ENCODE results near the gene RSPO1. TPM values are rescaled to one million over a fixed set of nuclear protein-coding genes. Genes with fewer than 3 reads are reported as not detected.

RSPO1 gene
- total and polyA plus RNA-seq, 7 donors = 0.41 to 2.2 (median 0.82) TPM

DNA sequence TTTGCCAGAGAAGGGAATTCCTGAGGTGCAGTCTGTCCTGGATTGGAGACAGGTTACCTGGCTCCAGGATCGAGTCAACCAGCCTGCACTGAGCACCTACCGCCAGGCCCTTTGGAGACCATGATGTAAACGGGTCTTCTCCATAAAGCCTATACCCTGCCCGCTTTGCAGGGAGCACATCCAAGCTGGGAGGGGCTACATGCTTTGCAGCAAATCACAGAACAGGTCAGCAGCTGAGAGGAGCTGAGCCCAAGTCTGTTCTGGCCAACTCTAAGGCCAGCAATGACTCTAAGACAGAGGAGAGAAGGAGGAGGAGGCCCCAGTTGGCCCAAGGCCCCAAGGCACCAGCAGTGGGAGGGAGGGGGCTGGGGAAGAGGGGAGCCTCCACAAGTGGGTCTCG lies 15.5 kb upstream of the RSPO1 start:
- Histone ChIP-seq H3K36me3 (no peaks in the 10 kb centered on the region), H3K9me3 (no peaks in the 10 kb centered on the region), H3K4me3 (no peak overlapping the region), H3K27me3 (peaks cover 0 to 3% (median 0%) of the 10 kb centered on the region in 3 donors), H3K27ac (no peak overlapping the region), H3K4me1 (no peaks in the 10 kb centered on the region)
- DNase-seq = no peak
- intact Hi-C loops (cut with DNase I) = no loop called here
- TF ChIP-seq, protein P1, sequence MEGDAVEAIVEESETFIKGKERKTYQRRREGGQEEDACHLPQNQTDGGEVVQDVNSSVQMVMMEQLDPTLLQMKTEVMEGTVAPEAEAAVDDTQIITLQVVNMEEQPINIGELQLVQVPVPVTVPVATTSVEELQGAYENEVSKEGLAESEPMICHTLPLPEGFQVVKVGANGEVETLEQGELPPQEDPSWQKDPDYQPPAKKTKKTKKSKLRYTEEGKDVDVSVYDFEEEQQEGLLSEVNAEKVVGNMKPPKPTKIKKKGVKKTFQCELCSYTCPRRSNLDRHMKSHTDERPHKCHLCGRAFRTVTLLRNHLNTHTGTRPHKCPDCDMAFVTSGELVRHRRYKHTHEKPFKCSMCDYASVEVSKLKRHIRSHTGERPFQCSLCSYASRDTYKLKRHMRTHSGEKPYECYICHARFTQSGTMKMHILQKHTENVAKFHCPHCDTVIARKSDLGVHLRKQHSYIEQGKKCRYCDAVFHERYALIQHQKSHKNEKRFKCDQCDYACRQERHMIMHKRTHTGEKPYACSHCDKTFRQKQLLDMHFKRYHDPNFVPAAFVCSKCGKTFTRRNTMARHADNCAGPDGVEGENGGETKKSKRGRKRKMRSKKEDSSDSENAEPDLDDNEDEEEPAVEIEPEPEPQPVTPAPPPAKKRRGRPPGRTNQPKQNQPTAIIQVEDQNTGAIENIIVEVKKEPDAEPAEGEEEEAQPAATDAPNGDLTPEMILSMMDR (IDR thresholded peaks at IDR 0.05) = no peak
- TF ChIP-seq POLR2AphosphoS5 (IDR thresholded peaks at IDR 0.05) (no peak), POLR2A (IDR thresholded peaks at IDR 0.05) (no peak), EP300 (IDR thresholded peaks at IDR 0.05) (no peak)
- 63 to 76% methylated on average over 5 of the region's 5 CpGs for WGBS, 2 donors

DNA sequence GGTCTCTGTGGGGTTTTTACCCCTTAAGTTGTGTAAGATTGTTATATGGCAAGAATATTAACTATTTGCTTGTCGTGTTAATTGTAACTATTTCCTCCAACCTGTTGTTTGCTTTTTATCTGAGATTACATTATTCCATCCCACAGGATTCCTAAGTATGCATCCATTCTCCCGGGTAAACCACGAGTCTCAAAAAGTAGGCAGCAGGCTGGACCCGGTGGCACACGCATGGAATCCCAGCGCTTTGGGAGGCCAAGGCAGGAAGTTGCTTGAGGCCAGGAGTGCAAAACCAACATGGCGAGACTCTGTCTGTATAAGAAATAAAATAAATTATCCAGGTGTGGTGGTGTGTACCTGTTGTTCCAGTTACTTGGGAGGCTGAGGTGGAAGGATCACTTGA lies 12.6 kb upstream of the RSPO1 start:
- no peak for DNase-seq
- Histone ChIP-seq H3K4me1 (no peaks in the 10 kb centered on the region), H3K9me3 (peaks cover 0 to 4% (median under 1%) of the 10 kb centered on the region in 4 donors), H3K27ac (no peak overlapping the region), H3K4me3 (no peak overlapping the region), H3K27me3 (peaks cover 0 to 3% (median 0%) of the 10 kb centered on the region in 3 donors), H3K36me3 (no peaks in the 10 kb centered on the region)
- WGBS, 2 donors = 84 to 91% methylated on average over 7 of the region's 7 CpGs
- TF ChIP-seq POLR2AphosphoS5 (IDR thresholded peaks at IDR 0.05) (no peak), POLR2A (IDR thresholded peaks at IDR 0.05) (no peak), EP300 (IDR thresholded peaks at IDR 0.05) (no peak)
- TF ChIP-seq, protein P1 (IDR thresholded peaks at IDR 0.05) = no peak
- intact Hi-C loops (cut with DNase I) = no loop called here

DNA sequence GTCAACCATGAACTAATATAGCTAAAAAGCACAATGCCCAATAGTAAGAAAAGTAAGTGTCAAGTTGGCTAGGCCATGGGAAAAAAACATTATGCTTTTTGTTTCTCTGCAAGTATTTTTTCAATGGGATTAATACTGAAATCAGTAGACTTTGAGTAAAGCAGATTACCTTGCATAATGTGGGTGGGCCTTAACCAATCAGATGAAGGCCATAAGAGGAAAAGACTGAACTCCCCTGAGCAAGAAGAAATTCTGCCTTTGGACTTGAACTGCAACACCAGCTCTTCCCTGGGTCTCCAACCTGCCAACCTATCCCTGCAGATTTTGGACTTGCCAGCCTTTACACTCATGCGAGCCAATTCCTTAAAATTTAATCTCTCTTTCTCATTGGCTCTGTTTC lies 6.4 kb upstream of the RSPO1 start:
- peaks cover 0 to 27% (median 0%) of the 10 kb centered on the region in 3 donors for H3K27me3 ChIP-seq
- DNase-seq = no peak
- peaks cover 0 to 8% (median 3%) of the 10 kb centered on the region in 4 donors for H3K9me3 ChIP-seq
- no peak overlapping the region for H3K4me3 ChIP-seq
- intact Hi-C loops (cut with DNase I) = no loop called here
- no peaks in the 10 kb centered on the region for H3K4me1 ChIP-seq
- TF ChIP-seq POLR2A (IDR thresholded peaks at IDR 0.05) (no peak), EP300 (IDR thresholded peaks at IDR 0.05) (no peak), POLR2AphosphoS5 (IDR thresholded peaks at IDR 0.05) (no peak)
- TF ChIP-seq, protein P1 (IDR thresholded peaks at IDR 0.05) = no peak
- H3K27ac ChIP-seq = no peak overlapping the region
- H3K36me3 ChIP-seq = no peaks in the 10 kb centered on the region
- 93 to 95% methylated on average over 1 of the region's 1 CpG for WGBS, 2 donors

GRCh38 chr1:37636435-37636834 lies 1.7 kb upstream of the RSPO1 start:
- intact Hi-C loops (cut with DNase I) = no loop called here
- TF ChIP-seq POLR2A (IDR thresholded peaks at IDR 0.05) = no peak
- TF ChIP-seq, protein P1 (IDR thresholded peaks at IDR 0.05) = no peak
- no peak for TF ChIP-seq EP300 (IDR thresholded peaks at IDR 0.05)
- no peak for TF ChIP-seq POLR2AphosphoS5 (IDR thresholded peaks at IDR 0.05)
- Histone ChIP-seq H3K36me3 (no peaks in the 10 kb centered on the region), H3K4me3 (no peak overlapping the region), H3K27me3 (peaks cover 24 to 73% (median 35%) of the 10 kb centered on the region in 3 donors), H3K4me1 (peaks cover 0 to 21% (median 18%) of the 10 kb centered on the region in 4 donors), H3K9me3 (no peaks in the 10 kb centered on the region), H3K27ac (no peak overlapping the region)
- DNase-seq = no peak
- WGBS, 2 donors = 70 to 71% methylated on average over 6 of the region's 6 CpGs
